ENCODE results near the gene ACAP1.

- TF ChIP-seq EP300 (IDR thresholded peaks at IDR 0.05): no peak
- TF ChIP-seq POLR2A (IDR thresholded peaks at IDR 0.05): no peak
Measured at GRCh38 chr17:7398612-7399011, 62.3 kb downstream of the ACAP1 start.
